ENCODE data around the gene IL36G. TPM values are rescaled to one million over a fixed set of nuclear protein-coding genes. Genes with fewer than 3 reads are reported as not detected.
A peak's percentile ranks its signal among the peaks of the same experiment; 100 is the strongest.

Gene IL36G
- total and polyA plus RNA-seq, 2 experiments from 2014 or later = not detected

- TF ChIP-seq ZNF462 (CRISPR knock-in tag; IDR thresholded peaks at IDR 0.05) (peak; percentile 50; the same call in 1 of the 2 replicates), EZH2 (IDR thresholded peaks at IDR 0.05; ENCODE audit: low read depth, unreplicated experiment) (no peak), ZNF114 (CRISPR knock-in tag; IDR thresholded peaks at IDR 0.05) (no peak), NANOG (IDR thresholded peaks at IDR 0.05; ENCODE audit: borderline replicate concordance) (no peak)
Observed at GRCh38 chr2:112941753-112942653, 35.8 kb upstream of the IL36G start (continued).

- H3K9me3 Mint-ChIP-seq = peaks cover 3% of the 10 kb centered on the region; the same call in 2 of the 3 replicates
- Histone ChIP-seq H2AFZ (no peak overlapping the region), H3K79me2 (replicated peaks; ENCODE audit: insufficient read depth) (no peaks in the 10 kb centered on the region), H3K4me3 (no peak overlapping the region), H3K4me2 (no peak overlapping the region), H3K36me3 (ENCODE audit: insufficient read depth) (0 out of 2 replicates have a peak, but pooled peaks cover 6% of the 10 kb centered on the region), H4K20me1 (replicated peaks; ENCODE audit: insufficient read depth) (no peaks in the 10 kb centered on the region), H3K4me1 (ENCODE audit: insufficient read depth) (no peaks in the 10 kb centered on the region), H3K27me3 (ENCODE audit: insufficient read depth) (no peaks in the 10 kb centered on the region), H3F3A (replicated peaks; ENCODE audit: low read depth) (no peaks in the 10 kb centered on the region), H3K27ac (ENCODE audit: low read depth) (no peak overlapping the region), H3K9me2 (ENCODE audit: insufficient read depth) (no peaks in the 10 kb centered on the region)
- no peak for ATAC-seq
- H3K4me1 Mint-ChIP-seq = no peaks in the 10 kb centered on the region
- H3K36me3 Mint-ChIP-seq (ENCODE audit: low read depth) = no peaks in the 10 kb centered on the region
- no peak overlapping the region for H3K4me3 Mint-ChIP-seq
- no peak overlapping the region for H3K27ac Mint-ChIP-seq
- no peaks in the 10 kb centered on the region for H3K27me3 Mint-ChIP-seq (ENCODE audit: insufficient read depth, low read depth, poor library complexity)
- DNase-seq (ENCODE audit: low spot score) = no peak
- TF ChIP-seq ZNF462 (CRISPR knock-in tag; IDR thresholded peaks at IDR 0.05) = no peak
- TF ChIP-seq ZNF114 (CRISPR knock-in tag; IDR thresholded peaks at IDR 0.05) = no peak
- TF ChIP-seq POLR2AphosphoS5 (IDR thresholded peaks at IDR 0.05; ENCODE audit: low read depth) = no peak
- no peak for TF ChIP-seq NANOG (IDR thresholded peaks at IDR 0.05; ENCODE audit: borderline replicate concordance)
- TF ChIP-seq ETS1 (IDR thresholded peaks at IDR 0.05) = no peak
- no peak for TF ChIP-seq ZNF331 (CRISPR knock-in tag; IDR thresholded peaks at IDR 0.05; ENCODE audit: low read depth)
Observed at GRCh38 chr2:112942654-112943002, 35.2 kb upstream of the IL36G start.

Data from GM23338 (cell line).